A549 (cell line): ENCODE data around the gene DLG2. TPM values are rescaled to one million over a fixed set of nuclear protein-coding genes. Genes with fewer than 3 reads are reported as not detected.
"Not testable (repeated sequence)": the region's sequence is repeated elsewhere in the genome, so short reads cannot be mapped to it uniquely, and the experiment has no call there.

ENCODE experiments used
- ATAC-seq, 2 experiments: fragments of 200-7000 bp in 1 of 2; fragments of >200 bp in 1 of 2; cut with Nextera tagmentation in 1 of 2; cut with Tn5 transposase in 1 of 2; 3 replicates each; pipeline versions ENCODE4 v1.8.0 to v1.9.1; 2018 to 2020; ENCODE audit warnings: mild to moderate bottlenecking in 1 of 2, moderate library complexity in 1 of 2
- CTCF ChIA-PET: fragments of 300-600 bp; sonication (Branson Sonifier 250); formaldehyde crosslinking; extraction: SDS; loops from one replicate; lab custom pipeline; 2021; ENCODE audit warnings: antibody characterized with exemption, inconsistent platforms; lab: Yijun Ruan, JAX
- POLR2A ChIA-PET: fragments of 350-600 bp; formaldehyde crosslinking; extraction: SDS; loops from one replicate; lab custom pipeline; 2021; ENCODE audit warnings: antibody characterized with exemption, inconsistent platforms; lab: Yijun Ruan, JAX
- DNase-seq, 2 experiments: peaks; one replicate each; pipeline versions ENCODE4 v3.0.0 to v3.0.0-alpha.2; 2011 to 2016; ENCODE audit warnings: low read depth in 1 of 2, low spot score in 1 of 2
- FAIRE-seq: peaks from 2 replicates; lab custom pipeline; 2011; peaks lifted over from hg19 to GRCh38; lab: Jason Lieb, UNC
- H3K27ac ChIP-seq, 2 experiments: fragments of >200 bp; sonication (Bioruptor Twin); formaldehyde crosslinking; 3 replicates each; pipeline ENCODE4 v1.5.1; 2016 to 2017
- H3K4me1 ChIP-seq: fragments of >200 bp; sonication (Bioruptor Twin); formaldehyde crosslinking; 3 replicates; pipeline ENCODE4 v1.6.1; 2016
- H3K4me2 ChIP-seq: fragments of >200 bp; sonication (Bioruptor Twin); formaldehyde crosslinking; 3 replicates; pipeline ENCODE4 v1.6.1; 2016
- H3K4me3 ChIP-seq: fragments of >200 bp; sonication (Bioruptor Twin); formaldehyde crosslinking; 3 replicates; pipeline ENCODE4 v1.5.1; 2016
- H3K9me3 ChIP-seq: fragments of >200 bp; sonication (Bioruptor Twin); formaldehyde crosslinking; 3 replicates; pipeline ENCODE4 v1.6.1; 2016
- ATOH8 ChIP-seq: fragments of 250-450 bp; sonication (Bioruptor Pico); IDR thresholded peaks from 2 replicates; pipeline ENCODE4 v1.5.0; 2020; ENCODE audit warnings: low read depth, mild to moderate bottlenecking, moderate library complexity
- BHLHE40 ChIP-seq: IDR thresholded peaks from 2 replicates; pipeline ENCODE4 v1.6.1; 2012; ENCODE audit warnings: low read depth, low read length, inconsistent platforms
- CTCF ChIP-seq: fragments of >200 bp; sonication (Bioruptor Twin); formaldehyde crosslinking; IDR thresholded peaks from 3 replicates; pipeline ENCODE4 v1.5.1; 2016
- ESRRA ChIP-seq: fragments of 150-350 bp; IDR thresholded peaks from 2 replicates; pipeline ENCODE4 v1.6.1; 2014; ENCODE audit warnings: mild to moderate bottlenecking, low read length, borderline replicate concordance
- FOSL2 ChIP-seq, 2 experiments: fragments of 450-650 bp in 1 of 2; fragments of >200 bp in 1 of 2; sonication (Bioruptor Twin) in 1 of 2; formaldehyde crosslinking; IDR thresholded peaks; 2 replicates each; pipeline versions ENCODE4 v1.5.0 to v1.6.1; 2016 to 2020; ENCODE audit warnings: mild to moderate bottlenecking in 1 of 2, moderate library complexity in 1 of 2
- FOXS1 ChIP-seq: fragments of 250-450 bp; sonication (Bioruptor Pico); IDR thresholded peaks from 2 replicates; pipeline ENCODE4 v1.5.0; 2020; ENCODE audit warnings: mild to moderate bottlenecking, moderate library complexity
- JUN ChIP-seq, 2 experiments: fragments of >200 bp; sonication (Bioruptor Twin); formaldehyde crosslinking; IDR thresholded peaks; 2 replicates in 1 of 2; 3 replicates in 1 of 2; pipeline ENCODE4 v1.6.1; 2016 to 2017
- KDM1A ChIP-seq: fragments of 200-600 bp; sonication (generic); IDR thresholded peaks from 2 replicates; pipeline ENCODE4 v1.6.1; 2016; ENCODE audit warnings: low read depth, mild to moderate bottlenecking
- NR3C1 ChIP-seq: fragments of >200 bp; sonication (Bioruptor Twin); formaldehyde crosslinking; IDR thresholded peaks from 3 replicates; pipeline ENCODE4 v1.6.1; 2017
- RARB ChIP-seq: fragments of 250-450 bp; sonication (Bioruptor Pico); IDR thresholded peaks from 2 replicates; pipeline ENCODE4 v1.8.0; 2021; ENCODE audit warnings: mild to moderate bottlenecking, moderate library complexity
- SREBF2 ChIP-seq: fragments of 450-650 bp; IDR thresholded peaks from 2 replicates; pipeline ENCODE4 v1.6.1; 2014; ENCODE audit warnings: mild to moderate bottlenecking, moderate library complexity
- TP53 ChIP-seq: fragments of 250-450 bp; sonication (Bioruptor Pico); IDR thresholded peaks from 2 replicates; pipeline ENCODE4 v1.5.0; 2021; ENCODE audit warnings: mild to moderate bottlenecking, moderate library complexity
- WGBS: methylation state at CpG from one replicate; pipeline ENCODE4 v1.1.6; 2017; ENCODE audit errors: missing lambda C conversion rate; 5-methylcytosine and 5-hydroxymethylcytosine counted together
- polyA plus RNA-seq, 4 experiments: library from polyadenylated mRNA; depleted of rRNA in 3 of 4; stranded (reverse); fragments of >200 nt; fragmentation: RNase III in 1 of 4; extraction: RNeasy Plus Mini Kit Qiagen cat#74134 plus additional on column Dnase treatment in 1 of 4; gene quantifications; 2 replicates in 3 of 4; 3 replicates in 1 of 4; pipeline ENCODE4 v1.2.3, GENCODE V29; 2011 to 2017

The DLG2 gene
- polyA plus RNA-seq, 2 of the 4 experiments (the other 2 are of a cell fraction) = 0.26 to 0.79 TPM

GRCh38 chr11:85281550-85281949 is 345.6 kb downstream of the DLG2 start:
- Histone ChIP-seq H3K4me2 (no peak overlapping the region), H3K4me1 (no peaks in the 10 kb centered on the region), H3K4me3 (no peak overlapping the region), H3K9me3 (no peaks in the 10 kb centered on the region), H3K27ac (no peak overlapping the region)
- DNase-seq = no peak
- no peak for ATAC-seq
- FAIRE-seq = no peak
- whole genome bisulfite sequencing = 46% methylated on average over 4 of the region's 4 CpGs
- TF ChIP-seq ATOH8 = no peak
- TF ChIP-seq NR3C1 = no peak
- TF ChIP-seq TP53 (CRISPR knock-in tag) = no peak
- ChIA-PET CTCF (no interaction called here), POLR2A (no interaction called here)

GRCh38 chr11:85279267-85279666 is 347.9 kb downstream of the DLG2 start:
- POLR2A ChIA-PET = no interaction called here
- Histone ChIP-seq H3K9me3 (no peaks in the 10 kb centered on the region), H3K4me1 (no peaks in the 10 kb centered on the region), H3K4me2 (no peak overlapping the region), H3K4me3 (no peak overlapping the region), H3K27ac (no peak overlapping the region)
- DNase-seq (no peak), ATAC-seq (no peak), FAIRE-seq (no peak)
- WGBS = 17% methylated on average over 1 of the region's 1 CpG
- CTCF ChIA-PET = no interaction called here
- TF ChIP-seq KDM1A = no peak

GRCh38 chr11:85277693-85278092 is 349.5 kb downstream of the DLG2 start:
- WGBS = 3% methylated on average over 2 of the region's 2 CpGs
- Histone ChIP-seq H3K4me1 (no peaks in the 10 kb centered on the region), H3K27ac (no peak overlapping the region), H3K9me3 (no peaks in the 10 kb centered on the region), H3K4me3 (no peak overlapping the region), H3K4me2 (no peak overlapping the region)
- TF ChIP-seq CTCF = no peak
- POLR2A ChIA-PET = no interaction called here
- FAIRE-seq (no peak), ATAC-seq (no peak), DNase-seq (no peak)
- CTCF ChIA-PET = no interaction called here

GRCh38 chr11:85276332-85276731 is 350.8 kb downstream of the DLG2 start:
- no peaks in the 10 kb centered on the region for H3K4me1 ChIP-seq
- DNase-seq (no peak), FAIRE-seq (peak; percentile 18), ATAC-seq (no peak)
- H3K4me2 ChIP-seq = no peak overlapping the region
- TF ChIP-seq SREBF2 = no peak
- no peak for TF ChIP-seq FOSL2 (IDR thresholded peaks at IDR 0.05)
- no peak for TF ChIP-seq FOSL2 (CRISPR knock-in tag; IDR thresholded peaks at IDR 0.05)
- no peak for TF ChIP-seq NR3C1
- no peak for TF ChIP-seq KDM1A
- no peak for TF ChIP-seq JUN (IDR thresholded peaks at IDR 0.05)
- no peak for TF ChIP-seq FOXS1 (CRISPR knock-in tag)
- no peak for TF ChIP-seq RARB (CRISPR knock-in tag)
- TF ChIP-seq CTCF = no peak
- TF ChIP-seq ESRRA = no peak
- TF ChIP-seq BHLHE40 = no peak
- H3K4me3 ChIP-seq = no peak overlapping the region
- CTCF ChIA-PET = no interaction called here
- WGBS = 33% methylated on average over 2 of the region's 2 CpGs
- H3K9me3 ChIP-seq = no peaks in the 10 kb centered on the region
- H3K27ac ChIP-seq = no peak overlapping the region
- POLR2A ChIA-PET = no interaction called here

GRCh38 chr11:85270315-85270714 is 356.8 kb downstream of the DLG2 start:
- DNase-seq, FAIRE-seq, H3K27ac ChIP-seq, H3K4me2 ChIP-seq, CTCF ChIA-PET, ATAC-seq, H3K4me3 ChIP-seq, H3K9me3 ChIP-seq, H3K4me1 ChIP-seq, POLR2A ChIA-PET: not testable (repeated sequence)
- WGBS = 37% methylated on average over 2 of the region's 2 CpGs
